Activated CD8-positive, alpha-beta T cell treated with anti-CD3 and anti-CD28 coated beads, Interleukin-2, amount 10 ng/mL, durations not matched to agents 7 days and 5 days (primary cell): ENCODE measurements around the gene ARMCX4. TPM values are rescaled to one million over a fixed set of nuclear protein-coding genes. Genes with fewer than 3 reads are reported as not detected.
"Not testable (repeated sequence)": the region's sequence is repeated elsewhere in the genome, so short reads cannot be mapped to it uniquely, and the experiment has no call there.

ENCODE experiments used
- ATAC-seq: fragments of 150-1000 bp; cut with Tn5 transposase; one replicate; pipeline ENCODE4 v1.10.0; 2021; ENCODE audit warnings: moderate library complexity
- CTCF ChIA-PET: fragments of 350-600 bp; sonication (Branson Sonifier 250); formaldehyde crosslinking; loops from one replicate; lab custom pipeline; 2021; ENCODE audit warnings: antibody characterized with exemption; lab: Charles Lee
- POLR2A ChIA-PET: fragments of 350-600 bp; sonication (Branson Sonifier 250); formaldehyde crosslinking; loops from one replicate; lab custom pipeline; 2021; ENCODE audit warnings: antibody characterized with exemption; lab: Charles Lee
- DNase-seq: peaks from one replicate; pipeline ENCODE4 v3.0.0-alpha.2; 2020
- H3K27ac Mint-ChIP-seq: one replicate; pipeline ENCODE4 v1.8.0; 2021; ENCODE audit warnings: mild to moderate bottlenecking, mixed read lengths
- H3K27me3 Mint-ChIP-seq: one replicate; pipeline ENCODE4 v1.8.0; 2021; ENCODE audit warnings: low read depth, mixed read lengths
- H3K36me3 Mint-ChIP-seq: one replicate; pipeline ENCODE4 v1.8.0; 2021; ENCODE audit warnings: low read depth, mixed read lengths
- H3K4me1 Mint-ChIP-seq: one replicate; pipeline ENCODE4 v1.8.0; 2021; ENCODE audit warnings: low read depth, mixed read lengths
- H3K4me3 Mint-ChIP-seq: one replicate; pipeline ENCODE4 v1.8.0; 2021; ENCODE audit warnings: mild to moderate bottlenecking, mixed read lengths
- H3K9me3 Mint-ChIP-seq: one replicate; pipeline ENCODE4 v1.8.0; 2022; ENCODE audit warnings: mixed read lengths; ENCODE audit not compliant: insufficient read depth
- total RNA-seq, 2 experiments: library from RNA; stranded (reverse); gene quantifications; one replicate each; pipeline ENCODE4 v1.2.3, GENCODE V29; 2021

ARMCX4 gene
- total RNA-seq, 2 experiments from 2014 or later = 1.2 to 1.5 TPM

DNA sequence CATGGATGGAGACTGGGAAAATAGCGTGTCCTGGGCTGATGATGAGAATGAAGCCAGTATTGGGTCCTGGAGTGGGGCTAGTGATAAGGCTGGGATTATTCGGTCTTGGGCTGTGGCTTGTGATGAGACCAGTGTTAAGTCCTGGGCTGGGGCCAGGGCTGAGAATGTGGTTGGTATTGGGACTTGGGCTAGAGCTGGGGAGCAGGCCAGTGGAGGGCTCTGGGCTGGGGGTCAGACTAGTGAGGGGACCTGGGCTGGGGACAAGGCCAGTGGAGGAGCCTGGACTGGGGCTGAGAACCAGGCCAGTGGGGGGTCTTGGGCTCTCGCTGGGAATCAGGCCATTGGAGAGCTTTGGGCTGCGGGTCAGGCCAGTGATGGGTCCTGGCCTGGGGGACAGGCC is 6.7 kb downstream of the ARMCX4 start:
- Mint-ChIP-seq H3K4me3 (no peak overlapping the region), H3K27ac (no peak overlapping the region), H3K4me1 (no peaks in the 10 kb centered on the region), H3K36me3 (no peaks in the 10 kb centered on the region), H3K9me3 (no peaks in the 10 kb centered on the region), H3K27me3 (no peaks in the 10 kb centered on the region)
- DNase-seq = no peak
- ChIA-PET POLR2A (no interaction called here), CTCF (no interaction called here)
- ATAC-seq = no peak

DNA sequence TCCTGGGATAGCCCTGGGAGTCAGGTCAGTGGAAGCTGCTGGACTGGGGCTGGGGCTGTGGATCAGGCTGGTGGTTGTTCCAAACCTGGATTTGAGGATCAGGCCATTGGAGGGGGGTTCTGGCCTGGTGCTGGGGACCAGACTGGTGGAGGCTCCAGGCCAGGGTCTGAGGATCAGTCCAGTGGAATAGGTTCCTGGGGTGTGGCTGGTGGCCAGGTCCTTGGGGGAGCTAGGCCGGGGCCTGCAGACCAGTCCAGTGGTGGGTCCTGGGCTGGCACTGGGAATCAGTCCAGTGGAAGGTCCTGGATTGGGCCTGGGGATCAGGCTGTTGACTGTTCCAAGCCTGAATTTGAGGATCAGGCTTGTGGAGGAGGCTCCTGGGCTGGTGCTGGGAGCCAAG is 8.0 kb downstream of the ARMCX4 start:
- H3K36me3 Mint-ChIP-seq = no peaks in the 10 kb centered on the region
- H3K9me3 Mint-ChIP-seq = no peaks in the 10 kb centered on the region
- no peak for ATAC-seq
- POLR2A ChIA-PET = no interaction called here
- H3K4me3 Mint-ChIP-seq = no peak overlapping the region
- DNase-seq = no peak
- H3K4me1 Mint-ChIP-seq = no peaks in the 10 kb centered on the region
- no peak overlapping the region for H3K27ac Mint-ChIP-seq
- CTCF ChIA-PET = no interaction called here
- H3K27me3 Mint-ChIP-seq = no peaks in the 10 kb centered on the region

DNA sequence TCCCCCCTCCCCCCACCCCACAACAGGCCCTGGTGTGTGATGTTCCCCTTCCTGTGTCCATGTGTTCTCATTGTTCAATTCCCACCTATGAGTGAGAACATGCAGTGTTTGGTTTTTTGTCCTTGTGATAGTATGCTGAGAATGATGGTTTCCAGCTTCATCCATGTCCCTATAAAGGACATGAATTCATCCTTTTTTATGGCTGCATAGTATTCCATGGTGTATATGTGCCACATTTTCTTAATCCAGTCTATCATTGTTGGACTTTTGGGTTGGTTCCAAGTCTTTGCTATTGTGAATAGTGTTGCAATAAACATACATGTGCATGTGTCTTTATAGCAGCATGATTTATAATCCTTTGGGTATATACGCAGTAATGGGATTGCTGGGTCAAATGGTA is 17.7 kb downstream of the ARMCX4 start:
- CTCF ChIA-PET, H3K27ac Mint-ChIP-seq, H3K27me3 Mint-ChIP-seq, H3K9me3 Mint-ChIP-seq, H3K4me1 Mint-ChIP-seq, H3K4me3 Mint-ChIP-seq, ATAC-seq, POLR2A ChIA-PET, H3K36me3 Mint-ChIP-seq, DNase-seq: not testable (repeated sequence)

DNA sequence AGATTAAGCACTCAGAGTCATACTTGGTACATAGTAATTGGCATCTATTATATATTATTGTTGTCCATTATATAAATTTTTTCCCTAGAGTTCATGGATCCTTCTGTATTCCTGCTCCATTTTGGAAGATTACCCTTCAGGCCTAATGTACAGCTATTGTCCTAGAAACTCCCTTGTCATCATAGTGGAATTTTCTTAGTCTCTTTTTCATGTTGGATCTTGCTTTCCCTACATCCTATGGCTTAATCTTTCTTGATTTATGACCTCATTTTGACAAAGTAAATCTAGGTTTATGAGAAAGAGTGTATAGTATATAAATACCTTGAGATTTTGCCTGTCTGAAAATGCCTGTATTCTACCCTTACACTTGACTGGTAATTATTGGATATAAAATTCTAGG is 22.1 kb downstream of the ARMCX4 start:
- ChIA-PET CTCF (no interaction called here), POLR2A (no interaction called here)
- DNase-seq = no peak
- H3K4me1 Mint-ChIP-seq = no peaks in the 10 kb centered on the region
- no peak for ATAC-seq
- H3K36me3 Mint-ChIP-seq = no peaks in the 10 kb centered on the region
- no peaks in the 10 kb centered on the region for H3K9me3 Mint-ChIP-seq
- no peaks in the 10 kb centered on the region for H3K27me3 Mint-ChIP-seq
- H3K4me3 Mint-ChIP-seq = no peak overlapping the region
- no peak overlapping the region for H3K27ac Mint-ChIP-seq

DNA sequence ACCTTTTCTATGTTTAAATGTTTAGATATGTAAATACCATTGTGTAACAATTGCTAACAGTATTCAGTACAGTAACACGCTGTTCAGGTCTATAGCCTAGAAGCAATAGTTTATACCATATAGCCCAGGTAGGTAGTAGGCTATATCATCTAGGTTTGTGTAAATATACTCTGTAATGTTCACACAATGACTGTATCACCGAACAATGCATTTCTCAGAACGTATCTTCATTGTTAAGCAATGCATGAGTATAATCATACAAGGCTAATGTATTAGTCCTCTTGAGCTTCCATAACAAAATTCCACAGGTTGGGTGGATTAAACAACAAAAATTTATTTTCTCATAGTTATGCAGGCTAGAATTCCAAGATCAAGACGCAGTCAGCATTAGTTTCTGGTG is 22.7 kb downstream of the ARMCX4 start:
- H3K27ac Mint-ChIP-seq = no peak overlapping the region
- H3K4me3 Mint-ChIP-seq = no peak overlapping the region
- CTCF ChIA-PET = no interaction called here
- H3K4me1 Mint-ChIP-seq = no peaks in the 10 kb centered on the region
- H3K9me3 Mint-ChIP-seq = no peaks in the 10 kb centered on the region
- POLR2A ChIA-PET = no interaction called here
- no peaks in the 10 kb centered on the region for H3K36me3 Mint-ChIP-seq
- DNase-seq (no peak), ATAC-seq (no peak)
- H3K27me3 Mint-ChIP-seq = no peaks in the 10 kb centered on the region

DNA sequence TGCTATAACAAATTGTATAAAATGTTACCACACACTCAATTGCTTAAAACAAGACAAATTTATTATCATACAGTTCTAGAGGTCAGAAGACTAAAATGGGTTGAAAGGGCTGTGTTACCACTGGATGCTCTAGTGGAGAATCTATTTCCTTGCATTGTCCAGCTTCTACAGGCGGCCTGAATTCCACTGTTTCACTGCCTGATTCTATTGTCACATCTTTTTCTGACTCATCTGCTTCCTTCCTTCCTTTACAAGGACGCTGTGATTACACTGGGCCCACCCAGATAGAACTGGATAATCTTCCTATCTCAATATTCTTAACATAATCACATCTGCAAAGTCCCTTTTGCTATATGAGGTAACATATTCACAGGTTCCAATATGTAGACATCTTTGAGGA is 45.7 kb downstream of the ARMCX4 start:
- no peaks in the 10 kb centered on the region for H3K27me3 Mint-ChIP-seq
- H3K9me3 Mint-ChIP-seq = no peaks in the 10 kb centered on the region

More for the DNA sequence above, 45.7 kb downstream of the ARMCX4 start:
- ChIA-PET CTCF (no interaction called here), POLR2A (no interaction called here)
- no peak overlapping the region for H3K4me3 Mint-ChIP-seq
- no peaks in the 10 kb centered on the region for H3K4me1 Mint-ChIP-seq
- no peak for DNase-seq
- no peak for ATAC-seq
- H3K27ac Mint-ChIP-seq = no peak overlapping the region
- no peaks in the 10 kb centered on the region for H3K36me3 Mint-ChIP-seq

Other genes with a start within 250 kb of the ARMCX4 start
- gene TAF7L, start 194.1 kb upstream of the ARMCX4 start, total RNA-seq = under 1 TPM in 1 of 2 experiments, not detected in 1; 0.13 TPM
- gene TIMM8A, start 136.7 kb upstream of the ARMCX4 start, total RNA-seq = 10 to 100 TPM; 15.9 to 17.1 TPM
- under 1 TPM in 1 of 2 experiments, not detected in 1; 0.23 TPM for gene BTK, start 99.3 kb upstream of the ARMCX4 start, total RNA-seq
- 100 to 1,000 TPM; 220 to 270 TPM for gene RPL36A, start 94.4 kb upstream of the ARMCX4 start, total RNA-seq
- 10 to 100 TPM; 34.7 to 38.4 TPM for gene GLA, start 77.5 kb upstream of the ARMCX4 start, total RNA-seq
- gene HNRNPH2, start 77.2 kb upstream of the ARMCX4 start, total RNA-seq = 10 to 100 TPM; 41.6 to 44.1 TPM
- gene ARMCX1, start 65.1 kb downstream of the ARMCX4 start, total RNA-seq = under 1 TPM in 1 of 2 experiments, not detected in 1; 0.18 TPM
- 10 to 100 TPM; 37.9 to 38.4 TPM for gene ARMCX6, start 132.5 kb downstream of the ARMCX4 start, total RNA-seq
- gene ARMCX3, start 137.7 kb downstream of the ARMCX4 start, total RNA-seq = 10 to 100 TPM; 18.4 to 21.6 TPM
- gene ARMCX2, start 174.4 kb downstream of the ARMCX4 start, total RNA-seq = 1 to 10 TPM; 3.6 to 4.4 TPM